Activated CD8-positive, alpha-beta T cell treated with anti-CD3 and anti-CD28 coated beads for 36 hours (primary cell): ENCODE data around the gene NUMA1. TPM values are rescaled to one million over a fixed set of nuclear protein-coding genes. Genes with fewer than 3 reads are reported as not detected.

Experiments used
- ATAC-seq: fragments of 200-7000 bp; cut with Tn5 transposase; one replicate; pipeline ENCODE4 v1.10.0; 2021; ENCODE audit warnings: mild to moderate bottlenecking, moderate library complexity
- CTCF ChIA-PET: fragments of 350-600 bp; sonication (Branson Sonifier 250); formaldehyde crosslinking; loops from one replicate; lab custom pipeline; 2021; ENCODE audit warnings: antibody characterized with exemption; lab: Charles Lee
- POLR2A ChIA-PET: fragments of 350-600 bp; sonication (Branson Sonifier 250); formaldehyde crosslinking; loops from one replicate; lab custom pipeline; 2021; ENCODE audit warnings: antibody characterized with exemption; lab: Charles Lee
- DNase-seq: peaks from one replicate; pipeline ENCODE4 v3.0.0-alpha.2; 2020
- H3K27ac Mint-ChIP-seq: one replicate; pipeline ENCODE4 v1.8.0; 2021; ENCODE audit warnings: mild to moderate bottlenecking, mixed read lengths
- H3K27me3 Mint-ChIP-seq: one replicate; pipeline ENCODE4 v1.8.0; 2021; ENCODE audit warnings: mixed read lengths
- H3K36me3 Mint-ChIP-seq: one replicate; pipeline ENCODE4 v1.8.0; 2021; ENCODE audit warnings: low read depth, mixed read lengths
- H3K4me1 Mint-ChIP-seq: one replicate; pipeline ENCODE4 v1.8.0; 2021; ENCODE audit warnings: low read depth, mixed read lengths
- H3K4me3 Mint-ChIP-seq: one replicate; pipeline ENCODE4 v1.8.0; 2021; ENCODE audit warnings: mild to moderate bottlenecking, moderate library complexity, mixed read lengths
- H3K9me3 Mint-ChIP-seq: one replicate; pipeline ENCODE4 v1.8.0; 2021; ENCODE audit warnings: mixed read lengths
- CTCF ChIP-seq: fragments of 200-600 bp; IDR thresholded peaks from one replicate; pipeline ENCODE4 v1.8.0; 2022; ENCODE audit warnings: antibody characterized with exemption, mild to moderate bottlenecking
- intact Hi-C: fragments of 100-400 bp; cut with micrococcal nuclease; formaldehyde crosslinking; loops from one replicate; pipeline ENCODE4 v1.10.0; 2022
- total RNA-seq, 2 experiments: library from RNA; stranded (reverse); gene quantifications; one replicate each; pipeline ENCODE4 v1.2.3, GENCODE V29; 2021

The NUMA1 gene
- total RNA-seq, 2 experiments from 2014 or later = 165 to 169 TPM

- Mint-ChIP-seq H3K27me3 (no peaks in the 10 kb centered on the region), H3K27ac (no peak overlapping the region), H3K4me1 (no peaks in the 10 kb centered on the region), H3K4me3 (no peak overlapping the region), H3K36me3 (peaks cover 52% of the 10 kb centered on the region), H3K9me3 (no peaks in the 10 kb centered on the region)
- intact Hi-C loops = no loop called here
- DNase-seq (no peak), ATAC-seq (no peak)
- ChIA-PET POLR2A (interaction anchor here (1.1 to 3.0 kb wide), 4 partner anchors 11 to 31 kb away, joined by 5 to 9 read pairs (median 8); partner anchors contain the start of gene IL18BP), CTCF (interaction anchor here (1.1 to 5.5 kb wide), 4 partner anchors 11 to 130 kb away, joined by 3 to 36 read pairs (median 11); no protein-coding TSS in a partner anchor)
- TF ChIP-seq CTCF = no peak
These were observed 66.3 kb downstream of the NUMA1 start for GRCh38 chr11:72013765-72014711.

GRCh38 chr11:72012897-72013721, 67.2 kb downstream of the NUMA1 start:
- Mint-ChIP-seq H3K27ac (no peak overlapping the region), H3K9me3 (no peaks in the 10 kb centered on the region), H3K36me3 (peaks cover 46% of the 10 kb centered on the region), H3K27me3 (no peaks in the 10 kb centered on the region), H3K4me1 (no peaks in the 10 kb centered on the region), H3K4me3 (no peak overlapping the region)
- intact Hi-C loops = no loop called here
- ChIA-PET POLR2A (interaction anchor here (1.0 to 3.0 kb wide), 5 partner anchors 12 to 686 kb away, joined by 3 to 9 read pairs (median 5); partner anchors contain the start of gene IL18BP), CTCF (interaction anchor here (0.7 to 5.5 kb wide), 2 partner anchors 12 to 36 kb away, joined by 3 to 36 read pairs; no protein-coding TSS in a partner anchor)
- no peak for TF ChIP-seq CTCF
- no peak for DNase-seq
- no peak for ATAC-seq

- no peak for ATAC-seq
- H3K9me3 Mint-ChIP-seq = no peaks in the 10 kb centered on the region
- no peak for TF ChIP-seq CTCF
- no peak for DNase-seq
- intact Hi-C loops = no loop called here
- H3K36me3 Mint-ChIP-seq = peaks cover 46% of the 10 kb centered on the region
- no peak overlapping the region for H3K27ac Mint-ChIP-seq
- no peaks in the 10 kb centered on the region for H3K4me1 Mint-ChIP-seq
- no peak overlapping the region for H3K4me3 Mint-ChIP-seq
- ChIA-PET POLR2A (interaction anchor here (0.6 to 3.0 kb wide), 5 partner anchors 11 to 687 kb away, joined by 3 to 9 read pairs (median 4); partner anchors contain the start of gene IL18BP), CTCF (interaction anchor here (0.6 to 5.5 kb wide), 3 partner anchors 13 to 73 kb away, joined by 3 to 36 read pairs (median 3); no protein-coding TSS in a partner anchor)
- no peaks in the 10 kb centered on the region for H3K27me3 Mint-ChIP-seq
These were observed 68.2 kb downstream of the NUMA1 start for GRCh38 chr11:72012091-72012630.

GRCh38 chr11:72010529-72011233, 69.7 kb downstream of the NUMA1 start:
- CTCF ChIA-PET = interaction anchor here (0.6 to 3.6 kb wide), 2 partner anchors 15 to 305 kb away, joined by 3 to 22 read pairs; no protein-coding TSS in a partner anchor
- ATAC-seq = no peak
- no peak for DNase-seq
- Mint-ChIP-seq H3K4me3 (no peak overlapping the region), H3K9me3 (no peaks in the 10 kb centered on the region), H3K27ac (peak overlapping the region; percentile 7), H3K27me3 (no peaks in the 10 kb centered on the region), H3K36me3 (peaks cover 42% of the 10 kb centered on the region), H3K4me1 (no peaks in the 10 kb centered on the region)
- TF ChIP-seq CTCF = no peak
- intact Hi-C loops = no loop called here
- POLR2A ChIA-PET = interaction anchor here (0.9 to 2.1 kb wide), 3 partner anchors 8 to 53 kb away, joined by 3 to 7 read pairs (median 5); no protein-coding TSS in a partner anchor
